GM11168 (cell line): ENCODE measurements around the gene SPRYD7.

Source experiments
- in situ Hi-C: fragments of 300-500 bp; cut with MboI; formaldehyde crosslinking; loops from one replicate; pipeline ENCODE4 v1.12.0; 2022; ENCODE audit warnings: low sequenced_read_pairs; ENCODE audit not compliant: unreplicated experiment

SPRYD7 gene

DNA sequence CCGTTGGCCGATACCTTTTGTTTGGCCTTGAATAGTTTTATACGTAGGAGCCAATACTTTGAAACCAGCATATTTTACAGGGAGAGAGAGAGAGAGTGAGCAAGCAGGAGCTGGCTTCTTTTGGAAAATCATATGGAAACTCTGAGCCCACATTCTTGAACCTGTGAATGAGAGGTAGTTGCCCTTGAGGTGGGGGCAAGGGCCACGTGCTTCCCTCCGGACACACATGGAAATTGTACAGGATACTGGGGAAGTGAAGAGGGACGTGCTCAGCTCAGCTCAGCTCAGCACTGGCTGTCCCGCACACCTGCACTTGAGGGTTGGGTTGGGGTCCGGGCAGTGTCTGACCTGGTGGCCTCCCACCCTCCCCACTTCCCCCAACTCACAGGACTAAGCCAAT lies 68.3 kb downstream of the SPRYD7 start:
- in situ Hi-C loops = no loop called here

DNA sequence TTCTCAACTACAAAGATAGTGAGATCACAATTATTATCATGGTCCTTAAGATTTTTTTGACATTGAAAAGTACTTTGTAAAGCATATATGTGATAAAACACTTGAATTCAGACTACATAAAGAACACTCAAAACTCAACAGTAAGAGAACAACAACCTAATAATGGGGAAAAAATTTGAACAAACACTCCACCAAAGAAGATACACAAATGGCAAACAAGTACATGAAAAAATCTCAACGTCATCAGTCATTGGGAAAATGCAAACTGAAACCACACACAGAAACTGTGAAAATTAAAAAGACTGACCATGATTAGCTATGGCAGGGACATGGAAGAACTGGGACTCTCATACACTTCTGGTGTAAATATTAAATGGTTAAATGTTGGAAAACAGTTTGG lies 70.9 kb downstream of the SPRYD7 start:
- in situ Hi-C loops = no loop called here

DNA sequence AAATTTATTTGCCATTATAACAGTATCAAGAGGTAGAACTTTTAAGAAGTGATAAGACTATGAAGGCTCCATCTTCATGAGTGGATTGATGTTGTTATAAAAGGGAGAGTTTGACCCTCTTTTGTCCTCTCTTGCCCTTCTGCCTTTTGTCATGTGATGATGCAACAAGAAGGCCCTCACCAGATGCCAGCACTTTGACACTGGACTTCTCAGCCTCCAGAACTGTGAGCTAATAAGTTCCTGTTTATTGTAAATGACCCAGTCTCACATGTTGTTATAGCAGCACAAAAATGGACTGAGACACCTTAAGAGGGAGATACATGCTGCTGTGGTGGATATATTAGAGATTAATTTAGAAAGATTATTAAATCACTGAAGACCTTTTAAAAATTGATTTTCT lies 71.6 kb downstream of the SPRYD7 start:
- in situ Hi-C loops = no loop called here
